HEK293 (cell line): ENCODE data around the gene CTDSP1.

Experiments
- BCL11A ChIP-seq: fragments of 450-650 bp; formaldehyde crosslinking; IDR thresholded peaks from 2 replicates; pipeline ENCODE4 v1.5.1; 2016; ENCODE audit warnings: low read depth, missing biosample characterization, missing genetic modification characterization
- KLF1 ChIP-seq: fragments of 450-650 bp; formaldehyde crosslinking; IDR thresholded peaks from 2 replicates; pipeline ENCODE4 v1.5.1; 2016; ENCODE audit warnings: missing biosample characterization, missing genetic modification characterization
- KLF7 ChIP-seq: fragments of 450-650 bp; formaldehyde crosslinking; IDR thresholded peaks from 2 replicates; pipeline ENCODE4 v1.5.1; 2016; ENCODE audit warnings: missing biosample characterization, missing genetic modification characterization, borderline replicate concordance
- PATZ1 ChIP-seq: fragments of 450-650 bp; formaldehyde crosslinking; IDR thresholded peaks from 2 replicates; pipeline ENCODE4 v1.5.1; 2016; ENCODE audit warnings: missing biosample characterization, missing genetic modification characterization
- SCRT1 ChIP-seq: fragments of 450-650 bp; formaldehyde crosslinking; IDR thresholded peaks from 2 replicates; pipeline ENCODE4 v1.5.1; 2016; ENCODE audit warnings: missing biosample characterization, missing genetic modification characterization, borderline replicate concordance
- TCF7L2 ChIP-seq: IDR thresholded peaks from 2 replicates; pipeline ENCODE4 v1.6.1; 2011; ENCODE audit warnings: low read depth, mild to moderate bottlenecking, inconsistent platforms, low read length, moderate library complexity, borderline replicate concordance
- YY2 ChIP-seq: fragments of 450-650 bp; formaldehyde crosslinking; IDR thresholded peaks from 2 replicates; pipeline ENCODE4 v1.5.1; 2016; ENCODE audit warnings: missing biosample characterization, missing genetic modification characterization
- ZBTB11 ChIP-seq: fragments of 450-650 bp; formaldehyde crosslinking; conservative IDR thresholded peaks from 2 replicates; pipeline ENCODE4 v1.5.1; 2016; ENCODE audit warnings: low read depth, missing biosample characterization, missing genetic modification characterization
- ZBTB20 ChIP-seq: fragments of 450-650 bp; formaldehyde crosslinking; IDR thresholded peaks from 2 replicates; pipeline ENCODE4 v1.5.1; 2016; ENCODE audit warnings: missing biosample characterization, missing genetic modification characterization
- ZNF138 ChIP-seq: fragments of 450-650 bp; formaldehyde crosslinking; IDR thresholded peaks from 2 replicates; pipeline ENCODE4 v1.5.1; 2016; ENCODE audit warnings: missing biosample characterization, missing genetic modification characterization, borderline replicate concordance
- ZNF560 ChIP-seq: fragments of 450-650 bp; formaldehyde crosslinking; IDR thresholded peaks from 2 replicates; pipeline ENCODE4 v1.5.1; 2017; ENCODE audit warnings: missing biosample characterization, missing genetic modification characterization, borderline replicate concordance
- ZNF610 ChIP-seq: fragments of 450-650 bp; formaldehyde crosslinking; IDR thresholded peaks from 2 replicates; pipeline ENCODE4 v1.5.1; 2016; ENCODE audit warnings: missing biosample characterization, missing genetic modification characterization, borderline replicate concordance
- TF ChIP-seq, protein P1 (sequence below): fragments of 450-650 bp; formaldehyde crosslinking; IDR thresholded peaks from 2 replicates; pipeline ENCODE4 v1.5.1; 2016; ENCODE audit warnings: missing biosample characterization, missing genetic modification characterization
- TF ChIP-seq, protein P2 (sequence below): fragments of 450-650 bp; formaldehyde crosslinking; IDR thresholded peaks from 2 replicates; pipeline ENCODE4 v1.5.1; 2016; ENCODE audit warnings: missing biosample characterization, missing genetic modification characterization, low read depth

GRCh38 chr2:218407717-218408116 is 8.0 kb downstream of the CTDSP1 start:
- TF ChIP-seq ZNF610 (tag by site-specific recombination) (no peak), KLF1 (tag by site-specific recombination) (no peak), YY2 (tag by site-specific recombination) (no peak), KLF7 (tag by site-specific recombination) (no peak), ZNF138 (tag by site-specific recombination) (no peak), ZBTB11 (tag by site-specific recombination) (no peak), PATZ1 (tag by site-specific recombination) (no peak), ZBTB20 (tag by site-specific recombination) (no peak), BCL11A (tag by site-specific recombination) (no peak), TCF7L2 (no peak), ZNF560 (no peak), SCRT1 (tag by site-specific recombination) (no peak)
- TF ChIP-seq, protein P1, sequence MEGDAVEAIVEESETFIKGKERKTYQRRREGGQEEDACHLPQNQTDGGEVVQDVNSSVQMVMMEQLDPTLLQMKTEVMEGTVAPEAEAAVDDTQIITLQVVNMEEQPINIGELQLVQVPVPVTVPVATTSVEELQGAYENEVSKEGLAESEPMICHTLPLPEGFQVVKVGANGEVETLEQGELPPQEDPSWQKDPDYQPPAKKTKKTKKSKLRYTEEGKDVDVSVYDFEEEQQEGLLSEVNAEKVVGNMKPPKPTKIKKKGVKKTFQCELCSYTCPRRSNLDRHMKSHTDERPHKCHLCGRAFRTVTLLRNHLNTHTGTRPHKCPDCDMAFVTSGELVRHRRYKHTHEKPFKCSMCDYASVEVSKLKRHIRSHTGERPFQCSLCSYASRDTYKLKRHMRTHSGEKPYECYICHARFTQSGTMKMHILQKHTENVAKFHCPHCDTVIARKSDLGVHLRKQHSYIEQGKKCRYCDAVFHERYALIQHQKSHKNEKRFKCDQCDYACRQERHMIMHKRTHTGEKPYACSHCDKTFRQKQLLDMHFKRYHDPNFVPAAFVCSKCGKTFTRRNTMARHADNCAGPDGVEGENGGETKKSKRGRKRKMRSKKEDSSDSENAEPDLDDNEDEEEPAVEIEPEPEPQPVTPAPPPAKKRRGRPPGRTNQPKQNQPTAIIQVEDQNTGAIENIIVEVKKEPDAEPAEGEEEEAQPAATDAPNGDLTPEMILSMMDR: no peak
- TF ChIP-seq, protein P2, sequence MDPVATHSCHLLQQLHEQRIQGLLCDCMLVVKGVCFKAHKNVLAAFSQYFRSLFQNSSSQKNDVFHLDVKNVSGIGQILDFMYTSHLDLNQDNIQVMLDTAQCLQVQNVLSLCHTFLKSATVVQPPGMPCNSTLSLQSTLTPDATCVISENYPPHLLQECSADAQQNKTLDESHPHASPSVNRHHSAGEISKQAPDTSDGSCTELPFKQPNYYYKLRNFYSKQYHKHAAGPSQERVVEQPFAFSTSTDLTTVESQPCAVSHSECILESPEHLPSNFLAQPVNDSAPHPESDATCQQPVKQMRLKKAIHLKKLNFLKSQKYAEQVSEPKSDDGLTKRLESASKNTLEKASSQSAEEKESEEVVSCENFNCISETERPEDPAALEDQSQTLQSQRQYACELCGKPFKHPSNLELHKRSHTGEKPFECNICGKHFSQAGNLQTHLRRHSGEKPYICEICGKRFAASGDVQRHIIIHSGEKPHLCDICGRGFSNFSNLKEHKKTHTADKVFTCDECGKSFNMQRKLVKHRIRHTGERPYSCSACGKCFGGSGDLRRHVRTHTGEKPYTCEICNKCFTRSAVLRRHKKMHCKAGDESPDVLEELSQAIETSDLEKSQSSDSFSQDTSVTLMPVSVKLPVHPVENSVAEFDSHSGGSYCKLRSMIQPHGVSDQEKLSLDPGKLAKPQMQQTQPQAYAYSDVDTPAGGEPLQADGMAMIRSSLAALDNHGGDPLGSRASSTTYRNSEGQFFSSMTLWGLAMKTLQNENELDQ (tag by site-specific recombination): no peak
